ENCODE results near the gene ERC2.

The ERC2 gene

GRCh38 chr3:55897573-55898224 lies 570.6 kb downstream of the ERC2 start:
- Mint-ChIP-seq H3K27ac (no peak overlapping the region), H3K9me3 (no peaks in the 10 kb centered on the region), H3K27me3 (no peaks in the 10 kb centered on the region), H3K4me3 (no peak overlapping the region), H3K36me3 (ENCODE audit: low read depth) (no peaks in the 10 kb centered on the region), H3K4me1 (ENCODE audit: low read depth) (no peaks in the 10 kb centered on the region)
- intact Hi-C loops (cut with micrococcal nuclease) = loop anchor here (10.0 kb wide), 1 partner anchor 413 kb away; the partner anchor contains the start of gene WNT5A

- H3K9me3 Mint-ChIP-seq = no peaks in the 10 kb centered on the region
- H3K4me3 Mint-ChIP-seq = no peak overlapping the region
- H3K36me3 Mint-ChIP-seq (ENCODE audit: low read depth) = no peaks in the 10 kb centered on the region
- H3K4me1 Mint-ChIP-seq (ENCODE audit: low read depth) = no peaks in the 10 kb centered on the region
- H3K27ac Mint-ChIP-seq = no peak overlapping the region
- intact Hi-C loops (cut with micrococcal nuclease) = loop anchor here (10.0 kb wide), 1 partner anchor 411 kb away; the partner anchor contains the start of gene WNT5A
- H3K27me3 Mint-ChIP-seq = no peaks in the 10 kb centered on the region
Observed at GRCh38 chr3:55895897-55896566, 572.2 kb downstream of the ERC2 start.

- Mint-ChIP-seq H3K27ac (no peak overlapping the region), H3K27me3 (no peaks in the 10 kb centered on the region), H3K9me3 (no peaks in the 10 kb centered on the region), H3K4me1 (ENCODE audit: low read depth) (no peaks in the 10 kb centered on the region), H3K36me3 (ENCODE audit: low read depth) (no peaks in the 10 kb centered on the region), H3K4me3 (no peak overlapping the region)
- intact Hi-C loops (cut with micrococcal nuclease) = loop anchor here (10.0 kb wide), 1 partner anchor 410 kb away; the partner anchor contains the start of gene WNT5A
Observed at GRCh38 chr3:55894605-55895004, 573.7 kb downstream of the ERC2 start.

GRCh38 chr3:55893045-55893664 lies 575.1 kb downstream of the ERC2 start:
- no peak overlapping the region for H3K27ac Mint-ChIP-seq
- no peaks in the 10 kb centered on the region for H3K36me3 Mint-ChIP-seq (ENCODE audit: low read depth)
- no peaks in the 10 kb centered on the region for H3K4me1 Mint-ChIP-seq (ENCODE audit: low read depth)
- H3K4me3 Mint-ChIP-seq = no peak overlapping the region
- no peaks in the 10 kb centered on the region for H3K27me3 Mint-ChIP-seq
- H3K9me3 Mint-ChIP-seq = no peaks in the 10 kb centered on the region
- intact Hi-C loops (cut with micrococcal nuclease) = loop anchor here (10.0 kb wide), 1 partner anchor 408 kb away; the partner anchor contains the start of gene WNT5A

GRCh38 chr3:55891106-55891505 lies 577.2 kb downstream of the ERC2 start:
- H3K36me3 Mint-ChIP-seq (ENCODE audit: low read depth) = no peaks in the 10 kb centered on the region
- H3K27ac Mint-ChIP-seq = no peak overlapping the region
- H3K4me3 Mint-ChIP-seq = no peak overlapping the region
- no peaks in the 10 kb centered on the region for H3K9me3 Mint-ChIP-seq
- no peaks in the 10 kb centered on the region for H3K4me1 Mint-ChIP-seq (ENCODE audit: low read depth)
- intact Hi-C loops (cut with micrococcal nuclease) = loop anchor here (10.0 kb wide), 1 partner anchor 406 kb away; the partner anchor contains the start of gene WNT5A
- no peaks in the 10 kb centered on the region for H3K27me3 Mint-ChIP-seq

- Mint-ChIP-seq H3K4me3 (no peak overlapping the region), H3K9me3 (no peaks in the 10 kb centered on the region), H3K27ac (no peak overlapping the region), H3K36me3 (ENCODE audit: low read depth) (no peaks in the 10 kb centered on the region), H3K27me3 (no peaks in the 10 kb centered on the region), H3K4me1 (ENCODE audit: low read depth) (no peaks in the 10 kb centered on the region)
- intact Hi-C loops (cut with micrococcal nuclease) = no loop called here
Observed at GRCh38 chr3:55888282-55888885, 579.9 kb downstream of the ERC2 start.

- no peak overlapping the region for H3K27ac Mint-ChIP-seq
Observed at GRCh38 chr3:55885721-55886120, 582.5 kb downstream of the ERC2 start.

GRCh38 chr3:55884491-55885285 lies 583.6 kb downstream of the ERC2 start:
- intact Hi-C loops (cut with micrococcal nuclease) = no loop called here
- Mint-ChIP-seq H3K9me3 (no peaks in the 10 kb centered on the region), H3K27me3 (peaks cover 5% of the 10 kb centered on the region), H3K36me3 (ENCODE audit: low read depth) (no peaks in the 10 kb centered on the region), H3K4me3 (no peak overlapping the region), H3K27ac (no peak overlapping the region), H3K4me1 (ENCODE audit: low read depth) (no peaks in the 10 kb centered on the region)

More at GRCh38 chr3:55885721-55886120, 582.5 kb downstream of the ERC2 start:
- Mint-ChIP-seq H3K9me3 (no peaks in the 10 kb centered on the region), H3K27me3 (peaks cover 3% of the 10 kb centered on the region), H3K4me1 (ENCODE audit: low read depth) (no peaks in the 10 kb centered on the region), H3K36me3 (ENCODE audit: low read depth) (no peaks in the 10 kb centered on the region), H3K4me3 (no peak overlapping the region)
- intact Hi-C loops (cut with micrococcal nuclease) = no loop called here

GRCh38 chr3:55884066-55884465 lies 584.2 kb downstream of the ERC2 start:
- intact Hi-C loops (cut with micrococcal nuclease) = no loop called here

GRCh38 chr3:55882006-55882405 lies 586.3 kb downstream of the ERC2 start:
- no peaks in the 10 kb centered on the region for H3K36me3 Mint-ChIP-seq (ENCODE audit: low read depth)
- no peaks in the 10 kb centered on the region for H3K4me1 Mint-ChIP-seq (ENCODE audit: low read depth)
- peaks cover 5% of the 10 kb centered on the region for H3K27me3 Mint-ChIP-seq
- H3K27ac Mint-ChIP-seq = no peak overlapping the region
- intact Hi-C loops (cut with micrococcal nuclease) = no loop called here
- H3K9me3 Mint-ChIP-seq = no peaks in the 10 kb centered on the region
- no peak overlapping the region for H3K4me3 Mint-ChIP-seq

More at GRCh38 chr3:55884066-55884465, 584.2 kb downstream of the ERC2 start:
- H3K27ac Mint-ChIP-seq = no peak overlapping the region
- no peaks in the 10 kb centered on the region for H3K9me3 Mint-ChIP-seq
- H3K4me3 Mint-ChIP-seq = no peak overlapping the region
- peaks cover 5% of the 10 kb centered on the region for H3K27me3 Mint-ChIP-seq
- H3K4me1 Mint-ChIP-seq (ENCODE audit: low read depth) = no peaks in the 10 kb centered on the region
- H3K36me3 Mint-ChIP-seq (ENCODE audit: low read depth) = no peaks in the 10 kb centered on the region

GRCh38 chr3:55880357-55880756 lies 587.9 kb downstream of the ERC2 start:
- H3K36me3 Mint-ChIP-seq (ENCODE audit: low read depth) = no peaks in the 10 kb centered on the region
- H3K4me1 Mint-ChIP-seq (ENCODE audit: low read depth) = no peaks in the 10 kb centered on the region
- H3K27ac Mint-ChIP-seq = no peak overlapping the region
- no peaks in the 10 kb centered on the region for H3K9me3 Mint-ChIP-seq
- intact Hi-C loops (cut with micrococcal nuclease) = no loop called here
- peaks cover 5% of the 10 kb centered on the region for H3K27me3 Mint-ChIP-seq
- H3K4me3 Mint-ChIP-seq = no peak overlapping the region

- Mint-ChIP-seq H3K27ac (no peak overlapping the region), H3K27me3 (peaks cover 5% of the 10 kb centered on the region), H3K36me3 (ENCODE audit: low read depth) (no peaks in the 10 kb centered on the region), H3K4me3 (no peak overlapping the region), H3K9me3 (no peaks in the 10 kb centered on the region), H3K4me1 (ENCODE audit: low read depth) (no peaks in the 10 kb centered on the region)
- intact Hi-C loops (cut with micrococcal nuclease) = no loop called here
Observed at GRCh38 chr3:55879901-55880331, 588.4 kb downstream of the ERC2 start.

- Mint-ChIP-seq H3K36me3 (ENCODE audit: low read depth) (no peaks in the 10 kb centered on the region), H3K27ac (no peak overlapping the region), H3K27me3 (peaks cover 5% of the 10 kb centered on the region), H3K4me1 (ENCODE audit: low read depth) (no peaks in the 10 kb centered on the region), H3K4me3 (no peak overlapping the region), H3K9me3 (no peaks in the 10 kb centered on the region)
- intact Hi-C loops (cut with micrococcal nuclease) = no loop called here
Observed at GRCh38 chr3:55877703-55878102, 590.6 kb downstream of the ERC2 start.
